DMS 273 (cell line): Measurements from ENCODE around the gene NFKBIA.
"Not testable (repeated sequence)": the region's sequence is repeated elsewhere in the genome, so short reads cannot be mapped to it uniquely, and the experiment has no call there.

Experiments used
- DNase-seq: peaks from one replicate; lab custom pipeline; 2025; ENCODE audit not compliant: unreplicated experiment; lab: John Stamatoyannopoulos, UW

NFKBIA gene

GRCh38 chr14:35368583-35369392, 35.8 kb downstream of the NFKBIA start:
- no peak for DNase-seq

- no peak for DNase-seq
Observed at GRCh38 chr14:35368139-35368460, 36.4 kb downstream of the NFKBIA start.

GRCh38 chr14:35367056-35367372, 37.5 kb downstream of the NFKBIA start:
- no peak for DNase-seq

- DNase-seq = no peak
Observed at GRCh38 chr14:35366521-35366976, 38.0 kb downstream of the NFKBIA start.

GRCh38 chr14:35366056-35366451, 38.5 kb downstream of the NFKBIA start:
- DNase-seq = no peak

GRCh38 chr14:35365130-35366055, 39.2 kb downstream of the NFKBIA start:
- no peak for DNase-seq

- DNase-seq = no peak
Observed at GRCh38 chr14:35362911-35363374, 41.6 kb downstream of the NFKBIA start.

GRCh38 chr14:35362450-35362849, 42.1 kb downstream of the NFKBIA start:
- DNase-seq = peak; percentile 9

- DNase-seq = no peak
Observed at GRCh38 chr14:35361141-35361480, 43.4 kb downstream of the NFKBIA start.

- DNase-seq = not testable (repeated sequence)
Observed at GRCh38 chr14:35359655-35360054, 44.9 kb downstream of the NFKBIA start.

GRCh38 chr14:35355981-35356841, 48.3 kb downstream of the NFKBIA start:
- no peak for DNase-seq

- DNase-seq = not testable (repeated sequence)
Observed at GRCh38 chr14:35355235-35355634, 49.3 kb downstream of the NFKBIA start.

GRCh38 chr14:35353409-35354172, 51.0 kb downstream of the NFKBIA start:
- no peak for DNase-seq

GRCh38 chr14:35352274-35353233, 52.0 kb downstream of the NFKBIA start:
- DNase-seq = no peak

- DNase-seq = no peak
Observed at GRCh38 chr14:35351897-35352273, 52.7 kb downstream of the NFKBIA start.
